DMS53 (cell line): ENCODE results near the gene WWOX.
"Not testable (repeated sequence)": the region's sequence is repeated elsewhere in the genome, so short reads cannot be mapped to it uniquely, and the experiment has no call there.

Experiments used
- DNase-seq: peaks from one replicate; lab custom pipeline; 2025; lab: John Stamatoyannopoulos, UW

The WWOX gene

DNA sequence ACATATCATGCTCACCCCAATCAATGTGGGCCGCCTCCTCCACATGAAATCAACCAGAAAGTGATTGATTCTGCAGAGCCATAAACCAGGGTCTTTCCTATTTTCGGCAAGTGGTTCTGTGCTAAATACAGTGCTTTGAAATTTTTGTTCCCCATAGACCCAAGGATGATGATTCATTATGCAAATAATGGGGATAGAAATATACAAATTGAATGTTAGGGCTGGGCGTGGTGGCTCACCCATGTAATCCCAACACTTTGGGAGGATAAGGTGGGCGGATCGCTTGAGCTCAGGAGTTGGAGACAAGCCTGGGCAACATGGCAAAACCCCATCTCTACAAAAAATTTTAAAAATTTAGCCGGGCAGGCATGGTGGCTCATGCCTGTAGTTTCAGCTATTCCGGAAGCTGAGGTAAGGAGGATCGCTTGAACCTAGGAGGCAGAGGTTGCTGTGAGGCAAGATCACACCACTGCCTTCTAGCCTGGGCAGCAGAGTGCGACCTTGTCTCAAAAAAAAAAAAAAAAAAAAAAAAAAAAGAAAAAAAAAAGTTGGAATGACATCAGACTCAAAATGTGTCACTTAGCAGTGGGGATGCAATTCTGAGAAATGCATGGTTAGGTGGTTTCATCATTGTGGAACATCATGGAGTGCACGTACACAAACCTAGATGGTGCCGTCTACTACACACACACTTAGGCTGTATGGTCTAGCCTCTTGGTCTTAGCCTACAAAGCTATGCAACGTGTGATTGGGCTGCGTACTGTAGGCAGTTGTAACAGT, 919.4 kb downstream of the WWOX start:
- DNase-seq: no peak

DNA sequence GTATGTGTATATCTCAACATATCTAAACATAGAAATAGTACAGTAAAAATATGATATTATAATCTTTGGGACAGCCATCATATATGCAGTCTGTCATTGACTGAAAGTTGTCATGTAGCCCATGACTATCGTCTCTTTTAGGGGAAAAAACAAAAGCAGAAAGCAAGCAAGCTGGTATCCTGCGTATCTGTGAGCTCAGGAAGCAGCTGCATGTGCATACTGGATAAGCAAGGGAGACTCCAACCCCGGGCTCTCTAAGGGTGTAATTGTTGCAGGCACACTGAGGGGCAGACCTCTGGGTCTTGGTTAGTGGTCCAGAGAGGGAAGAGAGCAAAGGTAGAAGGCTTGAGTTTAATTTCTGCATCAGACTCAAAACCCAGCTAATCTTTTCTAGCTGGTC, 920.0 kb downstream of the WWOX start:
- no peak for DNase-seq

DNA sequence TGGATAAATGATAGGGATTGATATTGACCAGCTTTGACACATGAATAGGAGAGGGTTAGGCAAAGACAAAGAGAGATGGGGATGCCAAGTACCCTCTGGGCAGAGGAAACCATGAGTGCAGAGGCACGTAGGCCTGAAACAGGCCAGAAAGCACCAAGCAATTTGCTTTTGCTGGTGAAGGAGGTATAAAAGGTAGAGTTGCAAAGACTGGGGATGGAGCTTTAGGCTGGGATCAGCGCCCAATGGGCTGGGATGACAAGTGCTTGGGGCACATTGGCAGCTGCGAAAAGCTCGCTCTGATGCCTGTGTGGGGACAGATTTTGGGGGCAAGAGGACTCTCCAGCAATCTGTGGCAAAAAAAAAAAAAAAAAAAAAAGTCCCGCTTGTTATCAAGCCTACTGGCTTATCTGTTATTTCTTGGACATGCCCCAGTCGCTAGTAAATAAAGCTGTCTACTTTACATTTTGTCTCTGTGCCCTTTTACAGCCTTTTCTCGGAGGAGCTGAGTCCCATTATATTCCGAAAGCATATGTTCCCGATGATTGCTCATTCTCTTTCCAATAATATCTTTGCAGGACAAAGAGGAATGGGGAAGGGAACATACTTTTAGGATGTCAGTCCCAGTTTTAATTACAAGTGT, 922.7 kb downstream of the WWOX start:
- DNase-seq: no peak

DNA sequence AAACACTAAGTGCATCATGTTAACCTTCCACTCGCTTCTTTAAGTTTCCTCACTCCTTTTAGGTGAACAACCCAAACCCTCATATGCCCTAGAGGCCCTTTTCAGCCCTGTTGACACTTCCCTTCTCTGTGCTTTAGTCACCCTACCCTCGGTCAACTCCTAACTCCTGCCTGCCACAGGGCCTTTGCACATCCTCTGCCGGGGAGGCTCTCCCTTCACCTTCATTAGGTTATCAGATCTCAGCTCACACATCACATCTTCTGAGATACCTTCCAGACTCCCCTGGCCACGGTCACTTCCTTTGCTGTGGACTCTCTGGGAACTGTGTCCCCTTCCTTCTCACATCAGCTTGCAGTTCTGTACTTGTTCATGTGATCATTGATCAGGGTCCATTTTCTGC, 926.7 kb downstream of the WWOX start:
- no peak for DNase-seq

DNA sequence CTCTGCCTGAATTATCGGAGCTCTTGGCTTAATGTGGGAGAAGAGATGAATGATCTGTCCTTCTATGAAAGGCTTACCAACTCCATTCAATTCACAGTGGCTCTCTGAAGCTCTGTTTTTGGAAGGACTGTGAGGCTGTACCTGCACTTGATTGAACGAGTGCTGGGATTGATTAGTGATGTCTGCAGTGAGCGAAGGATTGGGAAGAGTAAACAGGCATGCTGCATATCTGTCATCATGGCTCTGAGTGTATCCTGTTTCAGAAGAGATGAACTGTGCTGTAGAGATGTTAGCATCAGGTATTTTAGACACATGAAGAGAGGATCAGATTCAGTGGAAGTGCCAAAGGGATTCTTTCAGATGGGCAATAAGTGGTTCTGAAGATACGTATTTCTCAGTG, 937.1 kb downstream of the WWOX start:
- peak; percentile 24 for DNase-seq

DNA sequence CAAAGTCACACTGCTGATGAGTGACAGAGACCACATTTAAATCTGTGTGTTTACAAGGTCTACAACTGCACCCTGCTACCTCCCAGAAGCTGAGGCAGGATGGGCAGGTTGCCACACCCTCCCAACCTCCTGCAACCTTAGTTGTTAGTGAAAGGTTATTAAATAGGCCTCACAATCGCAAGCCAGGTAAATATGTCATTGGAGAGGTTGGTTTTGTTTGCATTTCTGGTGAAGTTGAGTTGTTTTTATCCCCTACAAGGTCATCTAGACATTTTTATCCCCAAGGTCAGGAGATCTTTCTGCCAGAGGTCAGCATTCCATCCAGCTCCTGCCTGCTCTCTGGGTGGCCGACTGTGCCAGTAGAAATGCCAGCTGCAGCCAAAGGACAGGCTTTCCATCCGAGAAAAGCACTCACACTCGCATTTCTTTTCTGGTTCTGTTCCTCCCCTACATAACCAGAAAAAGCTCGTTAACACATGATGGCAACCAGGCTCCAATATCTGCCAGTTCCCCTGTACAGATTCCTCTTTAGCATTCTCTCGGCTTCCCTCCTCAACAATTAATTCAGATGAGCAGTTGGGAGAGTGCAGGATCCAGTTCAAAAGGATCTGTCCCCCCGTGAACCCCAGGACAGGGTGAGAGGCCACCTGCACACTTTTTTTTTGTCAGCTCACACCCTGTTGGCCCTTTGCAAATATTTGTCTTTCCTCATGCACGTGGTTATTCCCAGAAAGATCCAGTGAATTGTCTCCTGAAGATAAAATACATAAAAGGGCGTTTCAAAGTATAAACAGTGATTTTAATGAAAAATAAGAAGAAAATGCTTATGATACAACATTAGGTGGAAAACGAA, 938.3 kb downstream of the WWOX start:
- peak; percentile 70 for DNase-seq

DNA sequence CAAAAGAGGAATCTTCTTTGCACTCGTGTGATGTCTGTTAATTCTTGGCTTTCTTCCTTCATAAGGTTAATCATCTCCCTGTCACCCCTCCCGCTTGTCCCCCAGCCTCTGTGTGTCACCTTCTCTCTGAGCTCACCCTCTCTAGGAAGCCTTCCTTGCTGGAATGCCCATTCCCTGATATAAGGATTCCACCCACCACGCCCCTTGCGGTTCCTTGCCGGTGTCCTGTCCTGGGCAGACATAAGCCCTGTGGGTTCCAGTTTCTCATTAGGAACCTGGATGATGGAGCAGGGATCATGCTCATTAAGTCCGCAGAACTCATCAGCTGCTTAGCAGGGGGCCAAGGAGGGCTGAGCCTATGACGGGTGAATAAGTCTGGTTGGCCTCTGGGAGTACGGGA, 941.8 kb downstream of the WWOX start:
- DNase-seq: no peak

DNA sequence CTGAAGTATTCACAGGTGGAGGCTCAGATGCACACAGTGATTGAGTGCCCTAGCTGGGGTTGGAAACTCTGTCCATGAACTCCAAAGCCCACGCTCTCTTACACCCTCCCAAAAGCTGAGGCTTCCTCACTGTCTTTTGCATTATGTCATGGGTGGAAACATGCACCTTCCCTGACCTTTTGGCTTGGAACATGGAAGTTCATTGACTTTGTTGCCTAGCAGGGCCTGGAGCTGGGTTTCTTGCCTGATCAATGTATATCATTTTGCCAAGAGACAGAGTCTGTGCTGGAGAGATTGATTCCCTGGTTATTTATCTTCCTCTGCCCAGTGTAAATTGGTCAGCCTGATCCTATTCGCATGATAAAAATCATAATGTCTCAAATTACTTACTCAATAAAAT, 942.7 kb downstream of the WWOX start:
- no peak for DNase-seq

DNA sequence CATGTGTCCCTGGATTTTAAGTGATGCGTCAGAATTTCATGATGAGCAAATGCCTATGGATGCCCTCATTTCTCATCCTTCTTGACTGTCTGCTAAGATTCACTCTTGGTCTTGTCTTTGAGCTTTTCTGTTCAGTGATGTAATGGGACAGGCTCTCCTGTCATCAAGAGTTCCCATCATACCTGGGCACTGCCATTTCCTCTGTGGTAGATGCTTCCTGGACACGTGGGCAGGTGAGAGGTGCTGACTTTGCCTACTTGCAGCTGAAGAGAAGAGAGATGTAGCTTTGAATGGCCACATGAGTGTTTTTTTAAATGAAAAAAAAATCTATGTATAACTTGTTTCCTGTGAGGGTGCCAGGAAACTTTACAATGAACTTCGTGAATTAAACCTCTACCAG, 943.4 kb downstream of the WWOX start:
- DNase-seq: peak; percentile 29

DNA sequence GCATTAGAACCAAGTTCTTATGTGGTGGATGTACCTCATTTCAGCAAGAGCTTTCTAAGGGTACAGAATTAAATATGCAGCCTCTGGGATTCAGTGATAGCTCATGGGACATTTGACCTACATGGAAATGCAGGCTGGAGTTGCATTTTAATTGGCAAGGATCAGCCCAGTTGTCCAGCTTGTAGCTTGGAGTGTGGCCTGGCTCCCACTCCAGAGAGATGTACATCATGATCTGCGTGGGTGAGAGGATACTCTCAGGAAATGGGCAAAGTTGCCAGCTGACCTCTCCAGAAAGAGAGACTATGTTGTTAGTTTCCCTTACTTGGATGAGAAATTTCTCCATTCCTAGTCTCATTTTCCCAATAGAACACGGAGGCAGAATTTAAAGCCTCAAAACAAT, 945.7 kb downstream of the WWOX start:
- no peak for DNase-seq

DNA sequence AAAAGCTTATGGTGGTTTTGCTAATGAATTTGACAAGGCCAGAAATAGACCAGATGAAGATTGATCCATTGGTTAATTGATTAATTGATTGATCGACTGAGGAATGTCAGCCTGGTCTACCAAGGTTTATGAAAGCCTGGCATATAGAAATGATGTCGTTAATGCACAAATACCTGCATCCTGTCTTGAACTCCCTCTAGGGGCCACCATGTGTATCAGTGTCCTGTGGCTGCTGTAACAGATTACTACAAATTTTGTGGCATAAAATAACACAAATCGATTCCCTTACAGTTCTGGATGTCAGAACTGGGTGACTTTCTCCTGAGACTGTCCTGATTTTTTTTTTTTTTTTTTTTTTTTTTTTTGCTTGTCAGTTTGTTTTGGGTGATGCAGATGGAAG, 947.9 kb downstream of the WWOX start:
- peak; percentile 55 for DNase-seq

DNA sequence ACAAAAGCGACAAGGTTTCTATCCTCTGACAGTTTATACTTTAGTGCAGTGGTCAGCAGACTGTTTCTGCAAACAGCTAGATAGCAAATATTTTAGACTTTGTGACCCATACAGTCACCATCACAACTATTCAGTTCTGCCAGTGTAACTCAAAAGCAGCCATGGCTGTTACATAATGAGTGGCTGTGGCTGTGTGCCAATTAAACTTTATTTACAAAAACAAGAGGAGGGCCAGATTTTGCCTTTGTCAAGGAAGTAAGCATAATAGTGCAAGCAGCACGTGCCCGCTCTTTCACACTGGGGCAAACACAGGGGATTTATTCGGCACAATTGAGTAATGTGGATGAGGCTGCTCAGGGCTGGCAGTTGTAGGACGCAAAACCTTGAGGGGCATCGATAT, 949.6 kb downstream of the WWOX start:
- DNase-seq: no peak

DNA sequence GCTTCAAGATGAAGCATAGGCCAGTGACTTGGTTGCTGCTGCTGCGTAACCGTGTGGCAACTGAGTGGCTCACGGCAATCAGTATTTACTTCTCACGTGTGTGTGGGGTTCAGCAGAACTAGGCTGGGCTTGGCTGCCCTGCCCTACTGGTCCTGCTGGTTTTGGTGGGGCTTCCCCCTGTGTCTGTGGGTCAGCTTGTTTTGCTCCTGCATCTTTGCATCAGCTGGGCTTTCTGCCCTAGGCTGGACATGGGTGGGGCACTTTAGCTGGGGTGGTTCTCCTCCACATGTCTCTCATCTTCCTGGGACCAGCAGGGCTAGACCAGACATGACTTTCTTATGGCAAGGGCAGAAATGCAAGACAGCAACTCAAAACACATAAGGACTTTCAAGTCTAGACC, 950.6 kb downstream of the WWOX start:
- no peak for DNase-seq

DNA sequence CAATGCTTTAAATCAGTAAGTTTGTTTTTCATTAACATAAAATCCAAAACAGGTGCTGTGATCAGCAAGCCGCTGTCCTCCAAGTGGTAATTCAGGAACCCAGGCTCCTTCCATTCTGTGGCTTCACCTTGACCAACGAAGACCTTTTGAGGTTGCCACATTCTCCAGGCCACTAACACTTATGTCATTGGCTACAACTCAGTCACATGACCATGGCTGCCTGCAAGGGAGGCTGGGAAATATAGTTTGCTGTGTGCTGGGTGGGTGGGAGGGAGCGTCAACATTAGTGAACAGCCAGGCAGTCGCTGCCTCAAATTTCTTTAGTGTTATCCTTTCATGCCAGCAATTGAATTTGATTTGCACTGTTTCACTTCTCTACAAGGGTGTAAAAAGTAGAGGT, 951.9 kb downstream of the WWOX start:
- DNase-seq: no peak

DNA sequence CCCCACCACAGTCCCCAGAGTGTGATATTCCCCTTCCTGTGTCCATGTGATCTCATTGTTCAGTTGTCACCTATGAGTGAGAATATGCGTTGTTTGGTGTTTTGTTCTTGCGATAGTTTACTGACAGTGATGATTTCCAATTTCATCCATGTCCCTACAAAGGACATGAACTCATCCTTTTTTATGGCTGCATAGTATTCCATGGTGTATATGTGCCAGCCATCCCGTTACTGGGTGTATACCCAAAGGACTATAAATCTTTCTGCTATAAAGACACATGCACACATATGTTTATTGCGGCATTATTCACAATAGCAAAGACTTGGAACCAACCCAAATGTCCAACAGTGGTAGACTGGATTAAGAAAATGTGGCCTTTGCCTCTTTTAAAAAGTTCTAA, 952.7 kb downstream of the WWOX start:
- not testable (repeated sequence) for DNase-seq

DNA sequence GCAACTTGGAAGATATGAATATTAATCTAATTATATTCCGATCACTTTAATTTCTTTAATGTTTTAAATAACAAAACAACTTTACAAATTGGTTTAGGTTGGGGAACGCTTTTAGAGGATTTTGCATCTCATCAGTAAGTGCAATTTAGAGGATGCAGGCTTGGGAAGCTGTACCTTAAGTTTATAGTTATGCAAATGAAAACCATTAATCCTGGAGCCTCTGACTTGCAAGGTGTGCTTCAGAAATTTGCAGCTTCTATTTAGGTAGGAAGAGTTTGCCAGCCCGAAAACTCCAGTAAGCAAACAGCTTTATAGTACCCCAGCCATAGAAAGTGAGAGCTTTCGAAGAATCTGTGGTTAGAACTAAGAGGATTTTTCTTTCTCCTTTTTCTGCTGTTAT, 954.1 kb downstream of the WWOX start:
- no peak for DNase-seq

DNA sequence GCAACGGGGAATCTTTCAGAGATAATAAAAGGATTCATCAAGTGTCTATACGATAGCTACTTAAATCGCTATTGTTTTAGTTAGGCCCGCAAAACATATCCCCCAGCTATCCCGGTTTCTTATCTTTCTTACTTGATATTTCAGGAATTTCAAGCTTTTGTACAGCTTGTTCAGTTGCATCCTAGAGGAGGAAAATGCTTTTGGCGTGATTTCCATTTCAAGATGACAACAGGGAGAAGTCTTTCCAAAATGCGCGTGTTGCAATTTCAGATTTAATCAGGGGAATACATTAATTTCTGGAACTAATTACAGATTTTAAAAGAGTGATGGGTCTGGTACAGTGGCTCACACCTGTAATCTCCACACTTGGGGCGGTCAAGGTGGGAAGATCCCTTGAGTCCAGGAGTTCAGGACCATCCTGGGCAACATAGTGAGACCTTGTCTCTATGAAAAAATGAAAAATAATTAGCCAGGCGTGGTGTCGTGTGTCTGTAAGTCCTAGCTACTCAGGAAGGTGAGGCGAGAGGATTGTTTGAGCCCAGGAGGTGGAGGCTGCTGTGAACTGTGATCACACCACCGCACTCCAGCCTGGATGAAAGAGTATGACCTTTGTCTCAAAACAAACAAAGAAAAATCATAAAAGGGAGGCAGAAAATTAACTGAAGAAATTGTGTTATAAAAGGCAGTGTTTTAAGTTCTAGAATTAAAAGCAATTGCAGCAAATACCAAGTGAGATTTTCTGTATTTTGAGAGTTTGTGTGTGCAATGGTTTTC, 954.9 kb downstream of the WWOX start:
- no peak for DNase-seq

DNA sequence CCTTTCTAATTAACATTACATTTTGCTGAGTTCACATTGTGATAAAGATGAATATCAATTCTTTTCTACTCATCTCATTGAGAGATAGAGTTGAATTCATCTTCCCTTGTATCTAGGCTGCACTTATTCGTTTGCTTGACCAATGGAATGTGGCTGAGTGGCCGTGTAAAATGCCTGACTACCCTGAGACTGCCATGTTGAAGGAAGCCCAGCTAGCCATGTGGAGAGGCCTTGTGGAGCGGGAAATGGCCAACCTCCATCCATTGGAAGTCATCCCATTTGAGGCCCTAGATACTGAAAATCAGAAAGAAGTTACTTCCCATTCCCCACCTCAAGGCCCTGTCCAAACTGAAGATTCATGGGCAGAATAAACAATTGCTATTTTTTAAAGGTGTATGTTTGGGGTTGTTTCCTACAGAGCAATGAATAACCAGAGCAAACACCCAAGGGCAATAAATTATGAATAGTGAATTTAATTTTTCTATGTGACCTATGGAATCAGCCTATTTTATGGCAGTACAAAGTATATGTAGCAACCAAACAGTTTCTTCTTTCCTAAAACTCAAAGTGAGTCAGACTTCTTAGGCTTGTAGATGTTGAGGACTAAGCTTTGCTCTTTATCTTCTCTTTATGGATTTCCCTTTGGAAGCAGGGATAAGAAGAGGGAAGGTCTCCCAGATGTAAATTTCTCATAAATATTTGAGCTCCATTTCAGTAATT, 956.0 kb downstream of the WWOX start:
- DNase-seq: no peak

DNA sequence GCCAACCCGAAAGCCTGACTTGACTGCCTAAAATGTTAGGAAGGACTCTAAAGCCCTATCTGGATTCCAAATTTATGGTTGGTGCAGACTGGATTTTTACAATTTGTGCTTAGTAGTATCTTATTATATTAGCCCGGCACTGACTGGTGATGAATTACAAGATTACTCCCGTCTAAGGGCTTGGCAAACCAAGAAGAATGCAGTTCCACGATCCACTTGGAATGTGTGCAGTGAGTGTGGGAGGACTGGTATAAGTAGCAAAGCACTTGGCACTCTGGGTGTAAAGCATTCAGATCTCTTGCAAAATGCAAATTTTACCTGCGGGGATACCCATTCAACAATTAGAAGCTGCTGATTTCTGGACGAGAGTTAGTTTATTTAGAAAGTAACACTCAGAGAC, 961.7 kb downstream of the WWOX start:
- DNase-seq: no peak

DNA sequence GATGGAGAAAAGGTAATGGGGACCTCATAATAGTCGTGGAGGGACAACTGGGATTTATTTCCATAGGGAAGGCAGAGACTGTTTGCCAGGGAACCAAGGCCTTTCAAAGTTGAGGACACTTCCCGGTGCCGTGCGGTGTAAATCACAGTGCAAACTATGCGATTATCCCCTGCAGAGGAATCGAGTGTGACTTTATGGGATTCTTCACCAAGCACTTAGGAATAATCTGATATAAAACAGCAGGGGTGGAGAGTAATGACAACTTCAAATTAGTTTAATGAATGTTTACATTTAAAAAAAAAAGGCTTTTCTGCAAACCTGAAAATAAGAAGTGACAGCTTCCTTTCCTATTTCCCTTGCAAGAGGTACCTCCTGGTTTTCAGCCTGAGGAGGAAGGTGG, 962.9 kb downstream of the WWOX start:
- DNase-seq: no peak

DNA sequence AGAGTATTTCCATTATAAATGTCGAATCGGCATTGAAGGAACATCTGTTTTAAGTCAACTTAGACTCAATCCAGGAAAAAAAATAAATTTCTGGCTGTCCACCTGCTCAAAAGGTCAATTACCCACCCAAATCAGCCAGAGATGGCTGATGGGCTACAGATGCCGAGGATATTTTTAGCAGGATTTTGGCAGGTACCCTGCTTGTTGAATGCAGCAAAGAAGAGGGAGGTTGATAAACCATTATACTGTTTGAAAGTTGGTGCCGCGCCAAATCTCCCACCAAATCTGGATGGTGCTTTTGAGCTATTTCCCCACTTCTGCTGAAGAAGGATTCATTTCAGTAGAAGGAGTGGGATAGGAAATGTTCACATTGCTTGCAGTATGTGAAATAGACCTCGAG, 963.4 kb downstream of the WWOX start:
- no peak for DNase-seq
